Chondrocyte (in vitro differentiated cells): ENCODE data around the gene FAAH2. TPM values are rescaled to one million over a fixed set of nuclear protein-coding genes. Genes with fewer than 3 reads are reported as not detected.

ENCODE experiments used
- DNase-seq: peaks from one replicate; pipeline ENCODE4 v3.0.0; 2021; ENCODE audit warnings: mixed read lengths, low spot score
- H3K27ac Mint-ChIP-seq: one replicate; pipeline ENCODE4 v1.8.0; 2021; ENCODE audit warnings: mild to moderate bottlenecking, moderate library complexity, mixed read lengths; ENCODE audit not compliant: unreplicated experiment
- H3K27me3 Mint-ChIP-seq: 2 replicates; pipeline ENCODE4 v1.8.0; 2021; ENCODE audit warnings: low read depth, mixed read lengths
- H3K36me3 Mint-ChIP-seq: 2 replicates; pipeline ENCODE4 v1.8.0; 2021; ENCODE audit warnings: low read depth, mixed read lengths
- H3K4me1 Mint-ChIP-seq: 2 replicates; pipeline ENCODE4 v1.8.0; 2021; ENCODE audit warnings: low read depth, mild to moderate bottlenecking, mixed read lengths
- H3K4me3 Mint-ChIP-seq: one replicate; pipeline ENCODE4 v1.8.0; 2021; ENCODE audit warnings: mild to moderate bottlenecking, moderate library complexity, mixed read lengths; ENCODE audit not compliant: unreplicated experiment
- H3K9me3 Mint-ChIP-seq: 2 replicates; pipeline ENCODE4 v1.8.0; 2021; ENCODE audit warnings: low read depth, mixed read lengths
- CTCF ChIP-seq: fragments of 200-600 bp; sonication (generic); IDR thresholded peaks from 2 replicates; pipeline ENCODE4 v1.5.0; 2021; ENCODE audit warnings: antibody characterized with exemption, mild to moderate bottlenecking, moderate library complexity
- long read RNA-seq: library from polyadenylated mRNA; stranded (forward); transcript quantifications from one replicate; pipeline ENCODE4 v2.0.0, GENCODE V29; 2021
- total RNA-seq: library from RNA; stranded (reverse); gene quantifications from 3 replicates; pipeline ENCODE4 v1.2.1, GENCODE V29; 2021

The FAAH2 gene, protein sequence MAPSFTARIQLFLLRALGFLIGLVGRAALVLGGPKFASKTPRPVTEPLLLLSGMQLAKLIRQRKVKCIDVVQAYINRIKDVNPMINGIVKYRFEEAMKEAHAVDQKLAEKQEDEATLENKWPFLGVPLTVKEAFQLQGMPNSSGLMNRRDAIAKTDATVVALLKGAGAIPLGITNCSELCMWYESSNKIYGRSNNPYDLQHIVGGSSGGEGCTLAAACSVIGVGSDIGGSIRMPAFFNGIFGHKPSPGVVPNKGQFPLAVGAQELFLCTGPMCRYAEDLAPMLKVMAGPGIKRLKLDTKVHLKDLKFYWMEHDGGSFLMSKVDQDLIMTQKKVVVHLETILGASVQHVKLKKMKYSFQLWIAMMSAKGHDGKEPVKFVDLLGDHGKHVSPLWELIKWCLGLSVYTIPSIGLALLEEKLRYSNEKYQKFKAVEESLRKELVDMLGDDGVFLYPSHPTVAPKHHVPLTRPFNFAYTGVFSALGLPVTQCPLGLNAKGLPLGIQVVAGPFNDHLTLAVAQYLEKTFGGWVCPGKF
- 0.31 to 1.2 TPM (median 0.50 TPM) in 3 replicates for total RNA-seq
- long read RNA-seq = 0 reads

- no peak for DNase-seq
- no peaks in the 10 kb centered on the region for H3K36me3 Mint-ChIP-seq
- H3K4me3 Mint-ChIP-seq = no peak within 1 kb of the TSS
- TF ChIP-seq CTCF = no peak
- peaks cover 39% of the 10 kb centered on the region for H3K9me3 Mint-ChIP-seq
- H3K4me1 Mint-ChIP-seq = no peaks in the 10 kb centered on the region
- no peaks in the 10 kb centered on the region for H3K27me3 Mint-ChIP-seq
- no peak within 1 kb of the TSS for H3K27ac Mint-ChIP-seq
Measured at GRCh38 chrX:57286507-57287251, at the start of gene FAAH2. TSS of gene FAAH2 (plus strand) at chrX:57286706. CDS start at chrX:57286826, 120 bp downstream.

- no peaks in the 10 kb centered on the region for H3K4me1 Mint-ChIP-seq
- H3K27me3 Mint-ChIP-seq = no peaks in the 10 kb centered on the region
- H3K4me3 Mint-ChIP-seq = no peak overlapping the region
- no peak overlapping the region for H3K27ac Mint-ChIP-seq
- H3K36me3 Mint-ChIP-seq = peaks cover 9% of the 10 kb centered on the region
- TF ChIP-seq CTCF = no peak
- DNase-seq = no peak
- H3K9me3 Mint-ChIP-seq = peaks cover 56% of the 10 kb centered on the region
Measured at GRCh38 chrX:57241967-57242366, 44.5 kb upstream of the FAAH2 start.

- DNase-seq = no peak
- H3K4me1 Mint-ChIP-seq = no peaks in the 10 kb centered on the region
- no peaks in the 10 kb centered on the region for H3K27me3 Mint-ChIP-seq
- peaks cover 63% of the 10 kb centered on the region for H3K9me3 Mint-ChIP-seq
- H3K27ac Mint-ChIP-seq = no peak overlapping the region
- no peak overlapping the region for H3K4me3 Mint-ChIP-seq
- peaks cover 8% of the 10 kb centered on the region for H3K36me3 Mint-ChIP-seq
- no peak for TF ChIP-seq CTCF
Measured at GRCh38 chrX:57251965-57252364, 34.5 kb upstream of the FAAH2 start.

GRCh38 chrX:57265126-57265525, 21.4 kb upstream of the FAAH2 start:
- Mint-ChIP-seq H3K27me3 (no peaks in the 10 kb centered on the region), H3K36me3 (peaks cover 2% of the 10 kb centered on the region), H3K4me1 (no peaks in the 10 kb centered on the region), H3K9me3 (peaks cover 54% of the 10 kb centered on the region), H3K27ac (no peak overlapping the region), H3K4me3 (no peak overlapping the region)
- TF ChIP-seq CTCF = no peak
- DNase-seq = no peak

DNA sequence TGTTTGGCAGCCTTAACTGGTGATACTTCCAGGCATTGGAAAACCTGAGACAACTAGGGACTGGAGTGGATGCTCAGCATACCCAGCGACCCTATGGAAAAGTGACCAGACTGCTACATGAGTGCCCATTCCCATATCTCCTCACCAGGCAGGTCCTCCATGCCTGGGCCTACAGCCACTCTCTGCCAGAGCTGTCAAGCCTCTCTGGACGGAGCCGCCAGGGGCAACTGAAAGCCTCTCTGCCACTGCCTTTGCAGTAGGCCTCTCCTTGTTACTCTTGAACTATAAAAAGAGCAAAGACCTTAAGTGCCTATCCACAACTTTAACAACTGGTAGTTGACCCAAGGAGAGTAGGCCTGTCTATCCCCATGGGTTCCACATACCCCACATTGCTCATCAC, 20.2 kb upstream of the FAAH2 start:
- no peak overlapping the region for H3K4me3 Mint-ChIP-seq
- H3K36me3 Mint-ChIP-seq = peaks cover 2% of the 10 kb centered on the region
- H3K27me3 Mint-ChIP-seq = no peaks in the 10 kb centered on the region
- DNase-seq = no peak
- H3K4me1 Mint-ChIP-seq = no peaks in the 10 kb centered on the region
- no peak overlapping the region for H3K27ac Mint-ChIP-seq
- TF ChIP-seq CTCF = no peak
- H3K9me3 Mint-ChIP-seq = peaks cover 51% of the 10 kb centered on the region
